Neural cell (in vitro differentiated cells): Measurements from ENCODE around the gene OR52E5. TPM values are rescaled to one million over a fixed set of nuclear protein-coding genes. Genes with fewer than 3 reads are reported as not detected.

Experiments
- H2AFZ ChIP-seq: fragments of 200-600, 300-800 bp; sonication (generic), shearing (Covaris generic); 2 replicates; pipeline ENCODE4 v1.6.0; 2014; ENCODE audit warnings: low read depth, mild to moderate bottlenecking, antibody characterized with exemption, low read length, moderate library complexity
- H3F3A ChIP-seq: fragments of 200-600 bp; shearing (Covaris generic); 2 replicates; pipeline ENCODE4 v1.6.1; 2016; ENCODE audit warnings: mild to moderate bottlenecking, moderate library complexity, mixed read lengths, antibody characterized with exemption, low read length; ENCODE audit not compliant: insufficient read depth, poor library complexity, severe bottlenecking
- H3K27ac ChIP-seq: fragments of 200-600, 300-800 bp; sonication (generic), shearing (Covaris generic); 2 replicates; pipeline ENCODE4 v1.5.1; 2014; ENCODE audit warnings: mild to moderate bottlenecking, low read length, moderate library complexity
- H3K27me3 ChIP-seq: fragments of 300-800, 200-600 bp; sonication (generic), shearing (Covaris generic); 2 replicates; pipeline ENCODE4 v1.6.0; 2014; ENCODE audit warnings: mild to moderate bottlenecking, low read depth, low read length, moderate library complexity; ENCODE audit not compliant: insufficient read depth
- H3K36me3 ChIP-seq: fragments of 300-800, 200-600 bp; sonication (generic), shearing (Covaris generic); 2 replicates; pipeline ENCODE4 v1.5.1; 2014; ENCODE audit warnings: mild to moderate bottlenecking, antibody characterized with exemption, low read length, moderate library complexity; ENCODE audit not compliant: insufficient read depth
- H3K4me2 ChIP-seq: fragments of 300-800, 200-600 bp; sonication (generic), shearing (Covaris generic); 2 replicates; pipeline ENCODE4 v1.6.0; 2014; ENCODE audit warnings: mild to moderate bottlenecking, low read length
- H3K4me3 ChIP-seq: fragments of 300-800, 200-600 bp; sonication (generic), shearing (Covaris generic); 2 replicates; pipeline ENCODE4 v1.5.1; 2014; ENCODE audit warnings: mild to moderate bottlenecking, low read length, moderate library complexity
- H3K79me2 ChIP-seq: fragments of 200-600 bp; shearing (Covaris generic); replicated peaks from 2 replicates; pipeline ENCODE4 v1.6.0; 2014; ENCODE audit warnings: mild to moderate bottlenecking, low read length, moderate library complexity; ENCODE audit not compliant: insufficient read depth
- H3K9ac ChIP-seq: fragments of 300-800, 200-600 bp; sonication (generic), shearing (Covaris generic); 2 replicates; pipeline ENCODE4 v1.6.1; 2016; ENCODE audit warnings: mild to moderate bottlenecking, low read length, mixed read lengths
- H3K9me2 ChIP-seq: fragments of 200-600 bp; shearing (Covaris generic); 2 replicates; pipeline ENCODE4 v1.6.1; 2016; ENCODE audit warnings: mild to moderate bottlenecking, low read length, mixed read lengths; ENCODE audit not compliant: insufficient read depth
- H3K9me3 ChIP-seq: fragments of 200-600, 300-800 bp; sonication (generic), shearing (Covaris generic); 2 replicates; pipeline ENCODE4 v1.6.1; 2016; ENCODE audit warnings: mild to moderate bottlenecking, mixed run types, low read length, moderate library complexity, mixed read lengths
- H4K20me1 ChIP-seq: fragments of 200-600 bp; shearing (Covaris generic); 2 replicates; pipeline ENCODE4 v1.6.1; 2016; ENCODE audit warnings: mild to moderate bottlenecking, mixed run types; ENCODE audit not compliant: insufficient read depth
- CTCF ChIP-seq: fragments of 450-650 bp; IDR thresholded peaks from 2 replicates; pipeline ENCODE4 v1.5.1; 2014; ENCODE audit warnings: antibody characterized with exemption, mild to moderate bottlenecking, moderate library complexity; ENCODE audit not compliant: poor library complexity, severe bottlenecking
- EP300 ChIP-seq: fragments of 450-650 bp; conservative IDR thresholded peaks from 2 replicates; pipeline ENCODE4 v1.6.1; 2014; ENCODE audit warnings: antibody characterized with exemption, mild to moderate bottlenecking, moderate library complexity; ENCODE audit not compliant: poor library complexity, severe bottlenecking
- EZH2 ChIP-seq: fragments of 200-600, 300-800 bp; shearing (Covaris generic), sonication (generic); IDR thresholded peaks from 2 replicates; pipeline ENCODE4 v1.6.1; 2014; ENCODE audit warnings: antibody characterized with exemption, low read length, borderline replicate concordance, mild to moderate bottlenecking; ENCODE audit not compliant: insufficient read depth, poor library complexity, severe bottlenecking
- MXI1 ChIP-seq: fragments of 450-650 bp; conservative IDR thresholded peaks from 2 replicates; pipeline ENCODE4 v1.6.1; 2014; ENCODE audit warnings: antibody characterized with exemption, mild to moderate bottlenecking; ENCODE audit not compliant: poor library complexity, severe bottlenecking
- POLR2AphosphoS5 ChIP-seq: IDR thresholded peaks from 2 replicates; pipeline ENCODE4 v1.6.1; 2012
- RAD21 ChIP-seq: fragments of 450-650 bp; conservative IDR thresholded peaks from 2 replicates; pipeline ENCODE4 v1.6.1; 2014; ENCODE audit warnings: antibody characterized with exemption, mild to moderate bottlenecking, moderate library complexity
- REST ChIP-seq: IDR thresholded peaks from 2 replicates; pipeline ENCODE4 v1.6.1; 2012; ENCODE audit warnings: borderline replicate concordance
- SMC3 ChIP-seq: fragments of 450-650 bp; conservative IDR thresholded peaks from 2 replicates; pipeline ENCODE4 v1.6.1; 2014; ENCODE audit warnings: antibody characterized with exemption, mild to moderate bottlenecking, moderate library complexity; ENCODE audit not compliant: poor library complexity
- TAF1 ChIP-seq: IDR thresholded peaks from 2 replicates; pipeline ENCODE4 v1.6.1; 2012; ENCODE audit warnings: low read depth
- polyA plus RNA-seq: library from polyadenylated mRNA; depleted of rRNA; stranded (reverse); fragments of >200 nt; gene quantifications from 2 replicates; pipeline ENCODE4 v1.2.3, GENCODE V29; 2014

Gene OR52E5
- polyA plus RNA-seq, 1 donor from 2014 or later = not detected

GRCh38 chr11:5891216-5891800, 1.7 kb upstream of the OR52E5 start:
- H2AFZ ChIP-seq = no peak overlapping the region
- no peak overlapping the region for H3K27ac ChIP-seq
- no peaks in the 10 kb centered on the region for H3K79me2 ChIP-seq
- no peaks in the 10 kb centered on the region for H3K36me3 ChIP-seq
- H3K9me3 ChIP-seq = no peaks in the 10 kb centered on the region
- no peak overlapping the region for H3K4me2 ChIP-seq
- H3K27me3 ChIP-seq = no peaks in the 10 kb centered on the region
- no peak overlapping the region for H3K4me3 ChIP-seq
- H3K9me2 ChIP-seq = no peaks in the 10 kb centered on the region
- H4K20me1 ChIP-seq = no peaks in the 10 kb centered on the region
- no peaks in the 10 kb centered on the region for H3F3A ChIP-seq
- TF ChIP-seq MXI1 (no peak), RAD21 (peak; percentile 70), TAF1 (no peak), REST (no peak), CTCF (peak; percentile 70), SMC3 (peak; percentile 69)
- H3K9ac ChIP-seq = no peak overlapping the region

GRCh38 chr11:5899534-5899933, 6.5 kb downstream of the OR52E5 start:
- H3K36me3 ChIP-seq = no peaks in the 10 kb centered on the region
- no peaks in the 10 kb centered on the region for H3K79me2 ChIP-seq
- H3K27ac ChIP-seq = no peak overlapping the region
- H3K4me3 ChIP-seq = no peak overlapping the region
- no peaks in the 10 kb centered on the region for H4K20me1 ChIP-seq
- no peaks in the 10 kb centered on the region for H3K9me2 ChIP-seq
- no peaks in the 10 kb centered on the region for H3F3A ChIP-seq
- H3K9ac ChIP-seq = no peak overlapping the region
- H3K4me2 ChIP-seq = no peak overlapping the region
- no peak overlapping the region for H2AFZ ChIP-seq
- no peaks in the 10 kb centered on the region for H3K27me3 ChIP-seq
- no peak for TF ChIP-seq TAF1
- TF ChIP-seq CTCF = no peak
- TF ChIP-seq EP300 = no peak
- TF ChIP-seq POLR2AphosphoS5 = no peak
- no peak for TF ChIP-seq RAD21
- no peak for TF ChIP-seq EZH2
- TF ChIP-seq SMC3 = no peak
- no peak for TF ChIP-seq REST
- TF ChIP-seq MXI1 = no peak
- H3K9me3 ChIP-seq = no peaks in the 10 kb centered on the region
